RWPE2 (cell line): Measurements from ENCODE around the gene FAM20C.

Experiments
- ATAC-seq: fragments of 200-7000 bp; cut with Tn5 transposase; 3 replicates; pipeline ENCODE4 v1.9.1; 2021; ENCODE audit warnings: low read depth
- DNase-seq: peaks from one replicate; pipeline ENCODE4 v3.0.0-alpha.2; 2020; ENCODE audit warnings: low spot score
- H3K27ac ChIP-seq: fragments of 450-650 bp; 2 replicates; pipeline ENCODE4 v1.5.1; 2017; ENCODE audit warnings: mild to moderate bottlenecking; ENCODE audit not compliant: poor library complexity, severe bottlenecking
- H3K27me3 ChIP-seq: fragments of 250-450 bp; sonication (Bioruptor Pico); 2 replicates; pipeline ENCODE4 v1.5.1; 2021; ENCODE audit warnings: mild to moderate bottlenecking, moderate library complexity; ENCODE audit not compliant: insufficient read depth, poor library complexity, severe bottlenecking
- H3K36me3 ChIP-seq: fragments of 250-450 bp; sonication (Bioruptor Pico); 2 replicates; pipeline ENCODE4 v1.5.1; 2020; ENCODE audit warnings: low read depth, mild to moderate bottlenecking, moderate library complexity
- H3K4me1 ChIP-seq: fragments of 250-450 bp; sonication (Bioruptor Pico); 2 replicates; pipeline ENCODE4 v1.5.1; 2021; ENCODE audit warnings: mild to moderate bottlenecking, moderate library complexity; ENCODE audit not compliant: insufficient read depth, poor library complexity, severe bottlenecking
- H3K4me3 ChIP-seq: fragments of 250-450 bp; sonication (Bioruptor Pico); 2 replicates; pipeline ENCODE4 v1.5.1; 2021; ENCODE audit warnings: mild to moderate bottlenecking, moderate library complexity; ENCODE audit not compliant: severe bottlenecking
- H3K9me3 ChIP-seq: fragments of 250-450 bp; sonication (Bioruptor Pico); 2 replicates; pipeline ENCODE4 v1.5.1; 2021; ENCODE audit warnings: mild to moderate bottlenecking, moderate library complexity; ENCODE audit not compliant: severe bottlenecking
- CTCF ChIP-seq: fragments of 450-650 bp; IDR thresholded peaks from one replicate; pipeline ENCODE4 v1.5.1; 2017; ENCODE audit warnings: mild to moderate bottlenecking, moderate library complexity; ENCODE audit not compliant: poor library complexity, severe bottlenecking

Gene FAM20C

GRCh38 chr7:157771-158625 is 34.4 kb upstream of the FAM20C start:
- no peak for ATAC-seq
- Histone ChIP-seq H3K27ac (no peak overlapping the region), H3K27me3 (no peaks in the 10 kb centered on the region), H3K36me3 (no peaks in the 10 kb centered on the region), H3K9me3 (no peaks in the 10 kb centered on the region), H3K4me3 (no peak overlapping the region), H3K4me1 (no peaks in the 10 kb centered on the region)
- DNase-seq: peak; percentile 40
- no peak for TF ChIP-seq CTCF

GRCh38 chr7:158771-159170 is 33.6 kb upstream of the FAM20C start:
- no peaks in the 10 kb centered on the region for H3K4me1 ChIP-seq
- H3K4me3 ChIP-seq: no peak overlapping the region
- no peak for TF ChIP-seq CTCF
- H3K9me3 ChIP-seq: no peaks in the 10 kb centered on the region
- no peaks in the 10 kb centered on the region for H3K36me3 ChIP-seq
- DNase-seq (peak; percentile 43), ATAC-seq (no peak)
- H3K27me3 ChIP-seq: no peaks in the 10 kb centered on the region
- no peak overlapping the region for H3K27ac ChIP-seq

- Histone ChIP-seq H3K4me1 (no peaks in the 10 kb centered on the region), H3K27me3 (no peaks in the 10 kb centered on the region), H3K4me3 (no peak overlapping the region), H3K27ac (no peak overlapping the region), H3K36me3 (no peaks in the 10 kb centered on the region), H3K9me3 (no peaks in the 10 kb centered on the region)
- TF ChIP-seq CTCF: no peak
- peak; percentile 39 for DNase-seq
- ATAC-seq: no peak
Measured at GRCh38 chr7:159370-160270, 32.8 kb upstream of the FAM20C start.

GRCh38 chr7:160958-161725 is 31.2 kb upstream of the FAM20C start:
- Histone ChIP-seq H3K4me1 (no peaks in the 10 kb centered on the region), H3K9me3 (no peaks in the 10 kb centered on the region), H3K27me3 (no peaks in the 10 kb centered on the region), H3K36me3 (no peaks in the 10 kb centered on the region), H3K4me3 (no peak overlapping the region), H3K27ac (no peak overlapping the region)
- no peak for TF ChIP-seq CTCF
- DNase-seq: peak; percentile 52
- no peak for ATAC-seq
